ENCODE data around the gene RTN1.

Gene RTN1

GRCh38 chr14:59850458-59850857, 20.1 kb downstream of the RTN1 start:
- no peak for DNase-seq (ENCODE audit: low read depth in 2 of 2)

GRCh38 chr14:59849411-59850130, 21.0 kb downstream of the RTN1 start:
- DNase-seq (ENCODE audit: low read depth in 2 of 2) = no peak

- DNase-seq (ENCODE audit: low read depth in 2 of 2) = no peak
These were observed 21.9 kb downstream of the RTN1 start for GRCh38 chr14:59848671-59849070.

GRCh38 chr14:59847711-59848110, 22.9 kb downstream of the RTN1 start:
- DNase-seq (ENCODE audit: low read depth in 2 of 2) = no peak

- DNase-seq (ENCODE audit: low read depth in 2 of 2) = no peak
These were observed 24.0 kb downstream of the RTN1 start for GRCh38 chr14:59846595-59846994.

GRCh38 chr14:59845245-59845644, 25.3 kb downstream of the RTN1 start:
- no peak for DNase-seq (ENCODE audit: low read depth in 2 of 2)

GRCh38 chr14:59844186-59844812, 26.3 kb downstream of the RTN1 start:
- DNase-seq (ENCODE audit: low read depth in 2 of 2) = no peak

GRCh38 chr14:59836116-59836515, 34.5 kb downstream of the RTN1 start:
- no peak for DNase-seq (ENCODE audit: low read depth in 2 of 2)

GRCh38 chr14:59832653-59833294, 37.8 kb downstream of the RTN1 start:
- no peak for DNase-seq (ENCODE audit: low read depth in 2 of 2)

- no peak for DNase-seq (ENCODE audit: low read depth in 2 of 2)
These were observed 39.4 kb downstream of the RTN1 start for GRCh38 chr14:59831121-59831730.

GRCh38 chr14:59830338-59830734, 40.2 kb downstream of the RTN1 start:
- no peak for DNase-seq (ENCODE audit: low read depth in 2 of 2)

- no peak for DNase-seq (ENCODE audit: low read depth in 2 of 2)
These were observed 40.9 kb downstream of the RTN1 start for GRCh38 chr14:59829469-59830337.

- no peak for DNase-seq (ENCODE audit: low read depth in 2 of 2)
These were observed 42.3 kb downstream of the RTN1 start for GRCh38 chr14:59828276-59828675.

- no peak for DNase-seq (ENCODE audit: low read depth in 2 of 2)
These were observed 43.2 kb downstream of the RTN1 start for GRCh38 chr14:59827401-59827800.

- no peak for DNase-seq (ENCODE audit: low read depth in 2 of 2)
These were observed 44.4 kb downstream of the RTN1 start for GRCh38 chr14:59826150-59826549.

GRCh38 chr14:59823179-59823578, 47.4 kb downstream of the RTN1 start:
- no peak for DNase-seq (ENCODE audit: low read depth in 2 of 2)

GRCh38 chr14:59819446-59820088, 51.0 kb downstream of the RTN1 start:
- DNase-seq (ENCODE audit: low read depth in 2 of 2) = no peak

- DNase-seq (ENCODE audit: low read depth in 2 of 2) = no peak
These were observed 53.6 kb downstream of the RTN1 start for GRCh38 chr14:59816941-59817340.

GRCh38 chr14:59814988-59815387, 55.6 kb downstream of the RTN1 start:
- no peak for DNase-seq (ENCODE audit: low read depth in 2 of 2)

- no peak for DNase-seq (ENCODE audit: low read depth in 2 of 2)
These were observed 58.8 kb downstream of the RTN1 start for GRCh38 chr14:59811815-59812214.

GRCh38 chr14:59811073-59811472, 59.5 kb downstream of the RTN1 start:
- DNase-seq (ENCODE audit: low read depth in 2 of 2) = no peak

All from stimulated activated CD4-positive, alpha-beta T cell treated with anti-CD3 and anti-CD28 coated beads, Interleukin-12 subunit alpha, Interleukin-12 subunit beta, amount 100 ng/mL, for 24 hours (primary cell).